ENCODE measurements around the gene PIP4K2A.
"Not testable (repeated sequence)": the region's sequence is repeated elsewhere in the genome, so short reads cannot be mapped to it uniquely, and the experiment has no call there.

The PIP4K2A gene

DNA sequence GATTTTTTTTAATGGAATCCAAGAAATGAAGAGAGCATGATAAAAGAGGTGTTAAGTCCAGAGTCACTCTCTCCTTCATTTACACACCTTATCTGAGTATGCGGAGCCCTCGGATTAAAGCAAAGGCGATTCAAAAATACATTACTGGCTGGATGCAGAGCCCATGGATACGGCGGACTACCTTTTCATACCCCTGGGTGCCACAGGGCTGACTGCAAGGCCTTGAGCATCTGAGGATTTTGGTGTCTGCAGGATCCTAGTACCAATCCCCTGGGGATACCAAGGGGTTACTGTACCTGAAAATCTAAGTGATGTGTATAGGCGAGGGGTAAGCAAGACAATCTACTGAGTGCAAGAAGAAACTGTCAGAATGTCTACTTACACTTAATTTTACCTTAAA lies 20.5 kb downstream of the PIP4K2A start:
- no peak for DNase-seq

DNA sequence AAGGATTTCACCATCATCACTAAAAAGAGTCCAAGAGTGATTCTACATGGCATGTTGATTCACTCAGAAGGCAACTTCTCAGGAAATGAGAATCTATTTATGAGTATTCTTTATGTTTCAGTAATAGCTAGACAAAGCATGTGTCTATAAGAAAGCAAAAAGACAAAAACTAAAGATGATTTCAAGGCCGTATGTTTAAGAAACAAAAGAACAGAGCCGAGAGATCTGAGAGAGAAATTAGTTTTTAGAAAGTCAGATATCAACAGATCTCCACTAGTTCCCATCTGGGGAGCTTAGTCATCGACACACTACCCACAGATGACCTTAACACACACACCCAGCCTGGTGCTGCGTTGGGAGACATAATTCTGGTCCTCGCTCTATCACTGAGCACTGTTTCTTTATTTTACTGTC lies 21.0 kb downstream of the PIP4K2A start:
- no peak for DNase-seq

DNA sequence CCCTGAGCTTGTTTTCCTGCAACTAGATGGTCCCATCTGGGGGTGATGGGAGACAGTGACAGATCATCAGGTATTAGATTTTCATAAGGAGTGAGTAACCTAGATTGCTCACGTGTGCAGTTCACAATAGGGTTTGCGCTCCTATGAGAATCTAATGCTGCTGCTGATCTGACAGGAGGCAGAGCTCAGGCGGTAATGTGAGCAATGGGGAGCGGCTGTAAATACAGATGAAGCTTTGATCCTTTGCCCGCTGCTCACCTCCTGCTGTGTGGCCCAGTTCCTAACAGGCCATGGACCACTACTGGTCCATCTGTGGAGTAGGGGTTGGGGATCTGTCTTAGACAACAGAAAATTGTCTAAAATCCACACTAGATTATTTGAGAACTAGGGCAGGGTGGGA lies 22.3 kb downstream of the PIP4K2A start:
- DNase-seq: not testable (repeated sequence)

GRCh38 chr10:22690614-22691431 lies 23.6 kb downstream of the PIP4K2A start:
- no peak for DNase-seq

DNA sequence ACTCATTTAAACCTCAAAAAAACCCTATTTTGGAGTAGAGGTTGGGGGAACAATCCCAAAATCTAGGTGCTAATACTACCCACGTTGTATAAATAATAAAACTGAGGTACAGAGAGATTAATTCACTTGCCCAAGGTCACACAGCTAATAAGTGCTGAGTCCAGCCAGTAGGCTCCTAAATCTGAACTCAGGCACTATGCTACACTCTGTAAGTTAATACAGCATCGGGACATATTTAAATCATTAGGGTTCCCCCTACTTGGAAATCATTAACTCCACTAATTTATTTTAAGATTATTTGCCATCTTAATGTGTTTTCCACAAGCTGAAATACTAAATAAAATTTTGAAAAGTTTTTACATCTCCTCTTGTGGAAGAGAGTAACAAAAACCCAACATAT lies 24.2 kb downstream of the PIP4K2A start:
- no peak for DNase-seq

DNA sequence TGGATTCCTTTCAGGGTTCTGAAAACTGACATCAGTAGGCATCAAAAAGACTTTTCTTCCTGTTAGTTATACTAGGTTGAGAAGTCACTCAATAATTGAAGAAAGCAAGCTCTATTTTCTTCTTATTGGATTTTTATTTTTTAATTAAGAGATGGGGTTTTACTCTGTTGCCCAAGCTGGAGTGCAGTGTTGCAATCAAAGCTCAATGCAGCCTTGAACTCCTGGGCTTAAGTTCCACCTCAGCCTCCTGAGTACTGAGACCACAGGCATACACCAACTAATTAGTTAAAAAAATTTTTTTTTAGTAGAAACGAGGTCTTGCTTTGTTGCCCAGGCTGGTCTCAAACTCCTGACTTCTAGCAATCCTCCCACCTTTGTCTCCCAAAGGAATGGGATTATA lies 28.0 kb downstream of the PIP4K2A start:
- no peak for DNase-seq

DNA sequence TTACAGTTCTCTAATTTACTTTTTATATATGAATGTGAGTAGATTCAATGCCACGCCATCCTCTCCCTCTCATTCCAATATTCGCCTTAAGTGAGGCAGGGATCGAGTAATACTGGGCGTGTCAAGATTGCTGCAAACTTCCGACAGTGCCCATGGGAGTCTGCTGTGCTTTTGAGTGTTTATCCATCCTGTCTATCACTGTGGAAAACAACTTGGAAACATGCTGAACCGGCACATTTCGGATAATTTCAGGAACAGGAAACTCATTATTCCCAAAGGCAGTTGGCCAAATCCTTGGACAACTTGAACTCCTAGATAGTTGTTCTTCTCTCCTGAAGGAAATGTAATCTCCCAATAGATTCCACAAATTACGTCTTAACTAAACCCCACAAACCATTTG lies 28.5 kb downstream of the PIP4K2A start:
- DNase-seq: no peak

GRCh38 chr10:22684699-22685098 lies 29.7 kb downstream of the PIP4K2A start:
- DNase-seq: no peak

DNA sequence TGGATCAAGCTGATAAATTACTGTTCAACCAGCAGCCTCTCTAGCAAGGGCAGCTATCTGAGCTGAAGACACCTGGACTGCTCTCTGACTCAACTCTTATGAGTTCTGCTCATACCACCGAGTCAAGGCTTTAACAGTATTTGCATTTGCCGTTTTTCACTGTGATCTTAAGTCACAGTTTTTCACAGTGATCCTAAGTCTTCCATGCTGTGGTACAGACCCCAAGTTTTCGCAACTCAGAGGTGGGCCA lies 31.3 kb downstream of the PIP4K2A start:
- no peak for DNase-seq

DNA sequence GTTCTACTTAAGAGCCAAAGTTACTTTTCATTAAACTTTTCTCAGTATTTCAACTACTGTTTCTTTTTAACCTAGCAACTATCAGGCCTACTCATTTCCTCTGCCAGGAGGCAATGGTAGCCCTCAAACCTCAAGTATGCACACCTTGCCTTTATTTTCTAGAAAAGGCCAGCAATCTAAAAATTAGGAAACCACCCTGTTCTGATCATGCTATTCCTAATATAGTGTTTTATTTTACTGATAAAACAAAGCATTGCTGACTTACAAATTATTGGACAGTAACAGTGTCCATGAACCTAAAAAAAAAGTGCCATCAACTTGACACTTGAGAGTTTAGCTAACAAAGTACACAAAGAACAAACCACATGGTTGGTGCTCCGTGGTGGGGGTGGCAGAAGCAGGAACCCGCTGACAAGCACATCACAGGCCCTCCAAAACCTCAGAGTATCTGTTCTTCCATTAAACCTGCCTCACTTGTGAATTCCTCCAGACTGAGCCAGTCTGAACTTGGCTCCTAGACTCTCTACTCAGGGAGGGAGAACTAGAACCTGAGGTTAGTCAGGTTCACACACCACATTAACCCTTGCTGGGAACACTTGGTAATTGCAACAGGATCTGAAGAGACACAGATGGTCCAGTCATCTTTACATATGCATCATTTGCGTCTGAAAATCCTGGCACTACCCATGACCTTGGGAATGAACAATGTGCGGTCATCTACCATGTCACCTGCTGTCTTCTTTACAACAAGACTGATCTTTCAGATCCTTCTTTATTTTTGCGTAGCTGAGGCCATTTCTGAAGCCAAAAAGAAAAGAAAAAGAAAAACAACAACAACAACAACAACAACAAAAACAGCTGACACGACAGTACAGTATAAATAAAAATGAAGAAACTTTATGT lies 31.9 kb downstream of the PIP4K2A start:
- no peak for DNase-seq

DNA sequence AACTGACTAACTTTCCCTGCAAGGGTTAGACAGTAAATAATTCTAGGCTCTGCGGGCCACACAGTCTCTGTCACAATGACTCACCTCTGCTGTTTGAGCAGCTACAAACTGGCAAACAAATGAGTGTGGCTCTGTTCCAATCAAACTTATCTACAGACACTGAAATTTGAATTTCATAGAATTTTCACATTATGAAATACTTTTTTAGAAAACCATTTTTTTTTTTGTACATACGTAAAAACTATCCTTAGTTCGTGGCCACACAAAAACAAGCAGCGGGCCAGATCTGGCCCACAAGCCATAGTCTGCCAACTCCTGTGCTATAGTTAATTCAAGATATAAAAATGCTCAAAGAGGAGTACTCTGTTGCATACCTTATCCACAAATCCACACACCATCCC lies 32.6 kb downstream of the PIP4K2A start:
- peak in 1 of 56 donors; percentile 67 for DNase-seq

- no peak for DNase-seq
These were observed 33.1 kb downstream of the PIP4K2A start for GRCh38 chr10:22681301-22681700.

- DNase-seq: no peak
These were observed 34.8 kb downstream of the PIP4K2A start for GRCh38 chr10:22679608-22680007.

DNA sequence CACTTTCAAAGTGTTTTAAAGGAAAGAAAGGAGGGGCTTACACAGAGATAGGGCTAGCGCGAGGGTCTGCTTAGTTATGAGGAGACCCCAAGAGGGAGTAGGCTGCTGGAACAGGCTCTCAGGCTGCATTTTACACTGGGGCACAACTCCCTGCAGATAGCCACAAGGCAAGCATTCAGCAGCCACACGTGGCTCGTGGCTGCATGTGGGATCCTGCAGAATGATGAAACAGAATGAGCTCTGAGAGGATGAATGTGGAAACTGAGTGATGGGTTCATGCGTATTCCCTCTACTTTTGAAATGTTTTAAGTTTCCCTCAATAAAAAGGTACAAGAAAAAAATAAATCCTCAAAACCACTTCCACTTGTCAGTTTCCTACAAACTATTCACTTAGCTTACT lies 37.0 kb downstream of the PIP4K2A start:
- no peak for DNase-seq

DNA sequence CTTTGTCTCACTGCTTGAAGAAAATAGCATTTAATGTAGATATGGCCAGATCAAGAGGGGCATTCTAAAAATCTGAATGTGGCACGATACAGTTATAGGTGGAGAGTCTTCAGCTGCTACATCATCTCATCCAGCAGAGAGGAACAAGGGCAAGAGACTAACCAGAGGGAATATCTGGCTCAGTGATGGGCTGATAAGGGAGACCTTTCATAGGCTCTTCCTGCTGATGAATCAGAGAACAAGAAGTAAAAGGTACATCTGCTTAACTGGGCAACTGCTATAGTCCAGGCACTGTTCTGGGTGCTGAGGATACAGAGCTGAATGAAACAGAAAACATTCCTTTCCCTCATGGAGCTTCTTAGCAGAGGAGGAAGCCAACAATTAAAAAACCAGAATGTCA lies 37.9 kb downstream of the PIP4K2A start:
- no peak for DNase-seq

- DNase-seq: no peak
These were observed 39.8 kb downstream of the PIP4K2A start for GRCh38 chr10:22674573-22674930.

DNA sequence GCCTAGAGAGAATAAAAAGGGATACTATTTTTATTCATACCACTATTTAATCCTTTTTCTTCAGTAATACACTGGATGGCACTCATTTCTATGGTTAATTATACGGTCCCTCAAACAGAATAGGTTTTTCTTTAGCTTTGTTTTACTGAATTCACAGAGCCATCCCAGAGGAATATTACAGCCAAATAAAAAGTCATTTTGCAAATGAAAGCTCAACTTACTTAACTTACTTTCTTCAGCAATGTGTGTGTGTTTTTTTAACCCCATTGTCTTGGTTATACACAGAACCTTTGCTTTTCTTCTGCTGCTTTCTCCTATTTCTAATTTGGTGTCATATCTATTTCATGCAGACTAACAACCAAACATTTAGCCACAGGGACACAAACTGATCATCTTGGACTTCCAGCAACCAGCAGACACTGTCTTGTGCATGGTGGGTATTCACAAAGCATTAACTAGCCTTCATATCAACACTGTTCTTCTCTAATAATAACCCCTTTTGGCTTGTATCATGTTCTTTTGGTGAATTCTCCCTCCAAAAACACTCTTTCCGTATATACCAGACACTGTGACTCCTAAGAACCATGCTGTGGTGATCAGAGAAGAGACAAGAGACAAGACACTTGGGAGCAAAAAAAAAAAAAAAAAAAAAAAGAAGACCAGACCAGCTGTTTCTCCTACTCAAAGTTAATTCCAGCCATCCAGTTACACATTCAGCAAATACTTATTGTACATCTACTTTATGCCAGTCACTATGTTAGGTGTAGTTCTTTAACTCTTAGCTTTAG lies 40.4 kb downstream of the PIP4K2A start:
- no peak for DNase-seq

DNA sequence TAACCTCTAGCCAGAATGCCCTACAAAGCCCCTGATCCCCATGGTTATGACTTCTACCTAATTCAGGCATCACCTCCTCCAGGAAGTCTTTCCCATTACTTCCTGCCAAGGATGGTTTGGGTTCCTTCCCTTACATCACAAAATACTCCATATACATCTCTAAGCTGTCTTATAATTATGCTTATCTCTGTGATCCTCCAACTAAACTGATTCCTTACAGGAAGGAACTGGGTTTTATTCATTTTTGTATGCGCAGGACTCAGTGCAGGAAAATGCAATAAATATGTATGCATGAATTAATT lies 41.3 kb downstream of the PIP4K2A start:
- no peak for DNase-seq

- DNase-seq: no peak
These were observed 41.9 kb downstream of the PIP4K2A start for GRCh38 chr10:22672319-22673090.

DNA sequence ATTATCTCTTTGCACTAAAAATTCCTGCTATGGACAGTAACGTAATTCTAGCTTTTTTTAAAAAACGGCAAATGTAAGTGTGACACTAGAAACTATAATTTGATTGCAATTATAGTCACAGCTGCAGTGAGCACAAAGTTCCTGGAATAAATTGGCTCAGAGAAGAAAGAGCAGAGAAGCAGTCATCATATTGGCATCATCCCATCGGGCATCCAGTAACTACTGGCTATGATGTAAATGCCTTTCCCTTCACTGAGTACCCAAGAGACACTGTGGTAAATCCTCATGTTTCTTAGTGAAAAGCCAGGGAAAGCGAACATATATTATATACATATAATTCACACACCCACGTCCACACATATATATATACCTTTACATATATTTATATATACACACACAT lies 43.6 kb downstream of the PIP4K2A start:
- DNase-seq: peak in 8 of 56 donors; percentile 4 to 45 (median 30)

DNA sequence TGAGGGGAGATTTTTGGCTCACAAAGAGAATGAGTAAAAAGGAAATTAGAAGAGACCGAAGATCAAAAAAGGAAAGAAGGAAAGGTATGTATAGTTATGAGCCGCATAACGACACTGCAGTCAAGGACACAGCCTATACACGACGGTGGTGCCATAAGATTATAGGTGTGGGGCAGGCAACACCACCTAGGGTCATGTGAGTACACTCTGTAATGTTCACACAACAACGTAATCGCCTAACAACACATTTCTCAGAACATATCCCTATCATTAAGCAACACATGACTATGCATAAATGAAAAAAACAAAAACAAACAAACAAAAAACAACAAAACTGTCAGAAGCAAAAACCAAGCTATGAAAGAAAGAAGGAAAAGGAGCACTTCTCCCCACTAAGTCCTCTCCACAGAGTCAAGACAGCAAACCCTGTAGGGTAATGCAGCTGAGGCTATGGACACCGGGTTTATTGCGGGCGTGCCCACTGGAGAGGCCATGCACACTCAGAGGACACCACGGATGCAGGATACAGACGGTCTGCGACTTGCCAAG lies 45.1 kb downstream of the PIP4K2A start:
- no peak for DNase-seq

Measured in nucleus accumbens (tissue), 56 donors.